HG03280 (cell line): ENCODE results near the gene RAB22A.

Experiments
- ATAC-seq: cut with Tn5 transposase; IDR thresholded peaks from one replicate; pipeline ENCODE4 v1.9.1; 2021; ENCODE audit warnings: mild to moderate bottlenecking, moderate library complexity; ENCODE audit not compliant: unreplicated experiment

Gene RAB22A

GRCh38 chr20:58309591-58310290 is at the start of gene RAB22A:
Gene RAB22A, plus strand, starts transcription at chr20:58309715. Its CDS starts 262 bp downstream, at chr20:58309977.
- peak; percentile 81 for ATAC-seq

- no peak for ATAC-seq
These were observed 49.5 kb upstream of the RAB22A start for GRCh38 chr20:58260006-58260405.

- ATAC-seq = no peak
These were observed 47.9 kb upstream of the RAB22A start for GRCh38 chr20:58261660-58262059.

- no peak for ATAC-seq
These were observed 45.2 kb upstream of the RAB22A start for GRCh38 chr20:58264271-58264670.

- ATAC-seq = no peak
These were observed 41.9 kb upstream of the RAB22A start for GRCh38 chr20:58267389-58268215.

- no peak for ATAC-seq
These were observed 41.1 kb upstream of the RAB22A start for GRCh38 chr20:58268421-58268821.

GRCh38 chr20:58268936-58269619 is 40.4 kb upstream of the RAB22A start:
- no peak for ATAC-seq

GRCh38 chr20:58271606-58272351 is 37.7 kb upstream of the RAB22A start:
- ATAC-seq = no peak

- no peak for ATAC-seq
These were observed 35.1 kb upstream of the RAB22A start for GRCh38 chr20:58274384-58274783.

- ATAC-seq = no peak
These were observed 32.4 kb upstream of the RAB22A start for GRCh38 chr20:58277107-58277506.

GRCh38 chr20:58277578-58278472 is 31.7 kb upstream of the RAB22A start:
- no peak for ATAC-seq

- no peak for ATAC-seq
These were observed 22.8 kb upstream of the RAB22A start for GRCh38 chr20:58286729-58287128.

- no peak for ATAC-seq
These were observed 21.9 kb upstream of the RAB22A start for GRCh38 chr20:58287638-58288037.

- ATAC-seq = no peak
These were observed 20.4 kb upstream of the RAB22A start for GRCh38 chr20:58289143-58289542.

- no peak for ATAC-seq
These were observed 16.1 kb upstream of the RAB22A start for GRCh38 chr20:58293453-58293852.

GRCh38 chr20:58294497-58295455 is 14.7 kb upstream of the RAB22A start:
- no peak for ATAC-seq

- no peak for ATAC-seq
These were observed 13.3 kb upstream of the RAB22A start for GRCh38 chr20:58296051-58296837.

GRCh38 chr20:58297394-58297793 is 12.1 kb upstream of the RAB22A start:
- no peak for ATAC-seq
